HG02623 (cell line): ENCODE data around the gene CRIP3.

Source experiments
- ATAC-seq: cut with Tn5 transposase; IDR thresholded peaks from one replicate; pipeline ENCODE4 v1.9.1; 2021; ENCODE audit warnings: moderate library complexity; ENCODE audit not compliant: unreplicated experiment

The CRIP3 gene

DNA sequence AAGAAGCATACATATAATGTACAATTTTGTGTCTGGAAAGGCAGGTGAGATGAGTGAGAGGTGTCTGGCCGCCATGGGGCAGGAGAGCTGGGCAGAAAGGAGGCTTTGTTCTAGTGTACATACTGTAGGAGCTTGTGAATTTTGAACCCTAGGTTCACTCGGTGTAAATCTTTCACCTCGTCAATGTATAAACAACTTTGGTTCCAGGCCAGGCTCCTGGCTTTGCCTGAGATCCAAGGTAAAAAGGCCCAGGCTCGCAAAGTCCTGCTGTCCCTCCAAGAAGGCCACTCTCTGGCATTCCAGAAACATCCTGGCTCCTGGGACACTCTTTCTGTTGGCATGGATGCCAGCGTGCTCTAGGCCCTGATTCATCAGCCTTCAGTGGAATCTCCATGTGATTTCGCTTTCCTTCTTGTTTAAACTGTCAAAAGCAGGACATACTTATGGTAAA lies 17.7 kb downstream of the CRIP3 start:
- ATAC-seq = no peak

DNA sequence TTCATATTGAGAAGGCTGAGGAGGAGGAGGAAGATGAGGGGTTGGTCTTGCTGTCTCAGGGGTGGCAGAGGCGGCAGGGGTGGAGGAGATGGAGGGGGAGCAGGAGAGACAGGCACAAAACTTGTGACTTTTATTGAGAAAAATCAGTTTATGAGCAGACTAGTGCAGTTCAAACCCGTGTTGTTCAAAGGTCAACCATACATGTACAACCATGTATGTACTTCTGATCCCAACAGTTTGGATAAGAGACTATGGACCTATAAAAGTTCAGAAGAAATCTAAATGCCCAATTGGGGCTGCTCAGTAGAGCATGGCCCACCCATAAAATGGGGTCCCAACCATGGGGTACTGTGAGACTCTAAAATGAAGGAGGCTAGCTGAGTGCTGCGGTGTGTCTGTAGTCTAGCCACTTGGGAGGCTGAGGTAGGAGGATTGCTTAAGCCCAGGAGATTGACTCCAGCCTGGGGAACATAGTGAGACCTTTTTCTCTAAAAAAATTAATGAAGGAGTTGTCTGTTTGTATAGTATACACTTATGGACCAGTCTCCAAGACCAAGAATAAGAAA lies 18.2 kb downstream of the CRIP3 start:
- no peak for ATAC-seq

DNA sequence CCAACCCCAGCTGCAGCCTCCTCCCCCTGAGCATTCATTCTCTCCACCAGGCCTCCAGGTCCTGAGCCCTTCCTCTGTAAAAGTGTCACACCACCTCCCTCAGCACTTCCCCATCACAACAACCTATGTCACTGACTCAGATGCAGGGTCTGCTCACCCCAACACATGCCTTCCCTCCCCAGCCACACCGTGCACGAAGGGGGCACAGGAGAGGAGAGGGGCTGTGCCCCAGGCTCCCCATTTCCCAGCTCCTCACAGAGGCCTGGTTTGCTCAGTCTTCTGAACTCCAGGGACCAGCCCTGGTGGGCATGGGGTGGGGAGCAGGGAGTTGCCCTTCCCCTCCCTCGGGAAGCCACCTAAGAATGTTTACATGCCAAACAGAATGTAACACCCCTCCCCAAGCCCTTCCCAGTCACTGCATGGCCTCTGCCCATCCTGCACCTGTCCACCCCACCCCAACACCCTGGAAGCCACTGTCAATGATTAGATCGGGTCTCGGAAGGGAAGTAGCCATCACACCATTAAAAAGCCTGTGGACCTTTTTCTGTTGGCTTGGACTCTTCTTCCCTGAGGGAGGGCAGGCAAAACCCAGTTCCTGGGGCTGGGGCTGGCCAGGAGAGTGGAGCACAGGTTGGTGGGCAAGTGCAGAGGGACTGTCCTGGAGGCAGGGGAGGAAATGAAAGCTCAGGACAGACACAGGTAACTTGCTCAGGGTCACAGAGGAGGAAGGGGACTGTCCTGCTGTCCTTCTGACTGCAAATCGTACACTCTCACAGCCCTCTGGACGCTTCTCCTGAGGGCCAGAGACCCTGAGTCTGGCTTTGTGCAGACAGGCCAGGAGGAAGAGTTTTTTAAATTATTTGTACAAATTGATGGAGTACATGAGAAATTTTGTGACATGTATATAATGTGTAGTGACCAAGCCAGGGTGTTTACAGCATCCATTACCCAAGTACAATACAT lies 20.6 kb downstream of the CRIP3 start:
- ATAC-seq = no peak

DNA sequence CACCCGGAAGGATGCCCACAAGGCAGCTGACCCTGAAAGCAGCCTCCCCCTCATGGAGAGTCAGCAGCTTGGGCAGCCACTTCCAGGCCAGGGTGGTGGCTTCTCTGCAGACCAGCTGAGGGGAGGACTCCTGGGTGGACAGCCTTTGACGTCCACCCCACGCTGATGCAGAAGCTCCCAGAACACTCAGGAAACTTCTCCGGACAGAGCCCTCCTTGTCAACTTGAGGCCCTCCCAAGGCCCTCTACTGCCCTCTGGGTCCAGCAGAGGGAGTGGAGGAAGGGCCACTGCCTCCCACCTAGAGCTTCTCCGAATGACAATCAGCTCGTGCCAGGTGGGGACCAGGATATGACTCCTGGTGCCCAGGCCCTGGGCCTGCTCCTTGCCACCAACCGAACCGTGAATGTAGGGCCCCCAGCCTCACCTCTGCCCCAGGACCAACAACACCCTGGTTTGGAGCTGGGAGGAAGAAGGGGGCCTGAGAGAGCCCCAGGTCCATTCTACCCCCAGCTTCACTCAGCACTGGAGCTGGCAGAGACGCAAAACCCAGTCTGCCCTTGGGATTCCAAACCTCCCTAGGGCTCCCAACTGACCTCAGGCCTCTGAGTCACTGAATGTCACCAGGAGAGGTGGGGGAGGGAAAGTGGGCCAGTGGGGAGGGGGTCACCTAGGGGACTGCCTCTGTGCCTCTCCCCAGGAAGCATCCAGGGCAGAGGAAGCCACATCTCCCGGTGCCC lies 21.5 kb downstream of the CRIP3 start:
- ATAC-seq = no peak

DNA sequence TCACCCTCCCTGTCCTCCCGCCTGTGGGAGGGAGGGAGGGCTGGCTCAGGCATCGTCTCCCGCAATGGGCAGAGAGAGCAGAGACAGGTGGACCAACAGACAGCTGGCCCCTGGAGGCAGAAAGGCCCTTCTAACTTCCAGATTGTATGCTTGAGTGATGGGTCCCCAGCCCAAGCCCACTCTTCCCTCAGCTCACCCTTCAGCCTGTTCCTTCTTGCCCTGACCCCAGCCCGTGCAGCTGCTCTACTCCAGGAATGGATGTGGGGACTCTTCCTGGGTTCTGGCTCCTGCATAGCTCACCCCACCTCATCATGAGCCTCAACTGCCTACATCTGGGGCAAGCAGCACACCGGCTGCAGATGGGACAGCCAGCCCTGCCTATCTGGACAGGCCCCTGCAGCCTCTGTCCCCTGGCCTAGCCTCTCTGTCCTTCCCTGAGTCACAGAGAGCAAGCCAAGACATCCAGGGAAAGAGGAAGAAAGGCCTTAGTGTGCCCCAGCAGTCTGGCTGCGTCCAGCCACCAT lies 22.1 kb downstream of the CRIP3 start:
- ATAC-seq = no peak

DNA sequence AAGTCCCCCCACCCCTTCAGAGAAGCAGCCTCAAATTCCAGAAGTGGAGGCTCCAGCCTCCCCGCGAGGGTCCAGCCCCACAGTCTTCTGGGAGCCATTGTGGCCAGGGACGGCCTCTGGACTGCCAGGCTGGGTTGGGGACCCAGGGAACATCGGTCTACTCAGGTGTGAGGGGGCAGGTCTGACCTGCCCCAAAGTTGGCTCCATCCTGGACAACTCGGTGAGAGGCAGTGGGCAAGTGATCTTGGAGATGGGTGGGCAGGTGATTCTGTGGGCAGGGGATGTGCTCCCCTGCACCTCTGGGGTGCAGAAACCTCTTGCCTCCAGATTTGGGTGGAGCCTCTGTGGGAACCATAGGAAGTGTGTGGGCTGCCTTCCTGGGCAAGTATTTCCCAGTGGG lies 22.8 kb downstream of the CRIP3 start:
- no peak for ATAC-seq

DNA sequence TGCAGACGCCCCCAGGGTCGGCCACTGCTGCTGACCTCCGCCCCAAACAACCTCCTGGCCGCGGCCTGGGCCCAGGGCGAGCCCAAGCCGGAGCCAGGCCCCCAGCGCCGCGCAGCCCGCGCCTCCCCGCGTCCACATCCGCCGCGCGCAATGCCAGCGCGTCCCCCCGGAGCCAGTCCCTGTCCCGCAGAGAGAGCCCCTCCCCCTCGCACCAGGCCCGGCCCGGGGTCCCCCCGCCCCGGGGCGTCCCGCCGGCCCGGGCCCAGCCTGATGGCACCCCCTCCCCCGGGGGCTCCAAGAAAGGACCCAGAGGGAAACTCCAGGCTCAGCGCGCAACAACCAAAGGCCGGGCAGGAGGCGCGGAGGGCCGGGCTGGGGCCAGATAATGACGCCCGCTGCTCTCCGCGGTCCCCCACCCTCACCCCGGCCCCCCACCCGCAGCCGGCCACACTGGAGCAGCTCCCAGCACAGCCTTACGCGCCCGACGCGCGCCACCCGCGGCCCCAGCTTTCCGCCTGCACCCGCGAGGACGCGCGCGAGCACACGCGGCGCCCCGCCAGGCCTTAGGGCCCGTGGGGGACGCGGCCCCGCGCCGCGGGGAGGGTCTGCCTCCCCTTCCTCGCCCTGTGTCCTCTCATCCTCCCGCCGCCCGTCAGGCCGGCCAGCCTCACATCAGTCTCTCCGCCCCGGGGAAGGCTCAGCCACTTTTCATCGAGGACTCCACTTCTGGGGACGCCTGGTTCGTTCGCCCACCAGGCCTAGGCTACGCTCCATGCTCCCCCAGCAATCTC lies 23.4 kb downstream of the CRIP3 start:
- no peak for ATAC-seq

DNA sequence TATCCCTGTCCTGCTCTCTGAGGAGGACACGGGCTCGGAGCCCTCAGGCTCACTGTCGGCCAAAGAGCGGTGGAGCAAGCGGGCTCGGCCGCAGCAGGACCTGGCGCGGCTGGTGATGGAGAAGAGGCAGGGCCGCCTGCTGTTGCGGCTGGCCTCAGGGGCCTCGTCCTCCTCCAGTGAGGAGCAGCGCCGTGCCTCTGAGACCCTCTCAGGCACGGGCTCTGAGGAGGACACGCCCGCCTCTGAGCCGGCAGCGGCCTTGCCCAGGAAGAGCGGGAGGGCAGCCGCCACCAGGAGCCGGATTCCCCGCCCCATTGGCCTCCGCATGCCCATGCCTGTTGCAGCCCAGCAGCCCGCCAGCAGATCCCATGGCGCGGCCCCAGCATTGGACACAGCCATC lies 24.7 kb downstream of the CRIP3 start:
- no peak for ATAC-seq

DNA sequence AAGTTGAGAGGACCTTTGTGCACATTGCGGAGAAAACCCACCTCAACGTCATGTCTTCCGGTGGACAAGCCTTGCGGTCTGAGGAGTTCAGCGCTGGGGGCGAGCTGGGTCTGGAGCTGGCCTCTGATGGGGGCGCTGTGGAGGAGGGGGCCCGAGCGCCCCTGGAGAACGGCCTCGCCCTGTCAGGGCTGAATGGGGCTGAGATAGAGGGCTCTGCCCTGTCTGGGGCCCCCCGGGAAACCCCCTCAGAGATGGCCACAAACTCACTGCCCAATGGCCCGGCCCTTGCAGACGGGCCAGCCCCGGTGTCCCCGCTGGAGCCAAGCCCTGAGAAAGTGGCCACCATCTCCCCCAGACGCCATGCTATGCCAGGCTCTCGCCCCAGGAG lies 25.1 kb downstream of the CRIP3 start:
- no peak for ATAC-seq

DNA sequence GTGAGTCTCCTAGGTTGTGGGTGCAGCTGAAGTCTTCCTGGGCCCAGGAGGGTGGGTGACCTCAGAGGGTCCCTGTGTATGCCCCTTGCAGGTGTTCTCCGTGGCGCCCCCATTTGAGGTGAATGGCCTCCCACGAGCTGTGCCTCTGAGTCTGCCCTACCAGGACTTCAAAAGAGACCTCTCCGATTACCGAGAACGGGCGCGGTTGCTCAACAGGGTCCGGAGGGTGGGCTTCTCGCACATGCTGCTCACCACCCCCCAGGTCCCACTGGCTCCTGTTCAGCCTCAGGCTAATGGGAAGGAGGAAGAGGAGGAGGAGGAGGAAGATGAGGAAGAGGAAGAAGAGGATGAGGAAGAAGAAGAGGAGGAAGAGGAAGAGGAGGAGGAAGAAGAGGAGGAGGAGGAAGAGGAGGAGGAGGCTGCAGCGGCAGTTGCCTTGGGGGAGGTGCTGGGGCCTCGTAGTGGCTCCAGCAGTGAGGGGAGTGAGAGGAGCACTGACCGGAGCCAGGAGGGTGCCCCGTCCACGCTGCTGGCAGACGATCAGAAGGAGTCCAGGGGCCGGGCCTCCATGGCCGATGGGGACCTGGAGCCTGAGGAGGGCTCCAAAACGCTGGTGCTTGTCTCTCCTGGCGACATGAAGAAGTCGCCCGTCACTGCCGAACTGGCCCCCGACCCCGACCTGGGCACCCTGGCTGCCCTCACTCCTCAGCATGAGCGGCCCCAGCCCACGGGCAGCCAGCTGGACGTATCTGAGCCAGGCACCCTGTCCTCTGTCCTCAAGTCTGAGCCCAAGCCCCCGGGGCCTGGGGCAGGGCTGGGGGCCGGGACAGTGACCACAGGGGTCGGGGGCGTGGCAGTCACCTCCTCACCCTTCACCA lies 25.8 kb downstream of the CRIP3 start:
- no peak for ATAC-seq

DNA sequence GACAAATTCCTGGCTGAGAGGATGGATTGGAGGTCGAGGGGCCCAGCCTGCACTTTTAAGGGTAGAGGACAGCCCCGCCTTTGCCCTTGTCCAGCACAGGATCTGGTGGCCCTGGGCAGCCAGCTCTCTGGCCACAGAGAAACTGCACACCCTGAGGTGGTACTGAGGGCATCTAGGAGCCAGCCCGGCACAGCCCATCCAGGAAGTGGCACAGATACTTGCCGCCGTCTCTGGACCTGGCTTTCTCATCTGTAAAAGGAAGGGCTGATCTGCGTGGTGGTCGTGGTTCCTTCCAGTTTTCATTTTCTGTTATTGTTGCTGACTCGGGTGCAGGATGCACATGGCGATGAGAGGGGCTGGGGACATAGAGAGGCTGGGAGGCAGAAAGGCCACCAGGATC lies 26.6 kb downstream of the CRIP3 start:
- no peak for ATAC-seq

DNA sequence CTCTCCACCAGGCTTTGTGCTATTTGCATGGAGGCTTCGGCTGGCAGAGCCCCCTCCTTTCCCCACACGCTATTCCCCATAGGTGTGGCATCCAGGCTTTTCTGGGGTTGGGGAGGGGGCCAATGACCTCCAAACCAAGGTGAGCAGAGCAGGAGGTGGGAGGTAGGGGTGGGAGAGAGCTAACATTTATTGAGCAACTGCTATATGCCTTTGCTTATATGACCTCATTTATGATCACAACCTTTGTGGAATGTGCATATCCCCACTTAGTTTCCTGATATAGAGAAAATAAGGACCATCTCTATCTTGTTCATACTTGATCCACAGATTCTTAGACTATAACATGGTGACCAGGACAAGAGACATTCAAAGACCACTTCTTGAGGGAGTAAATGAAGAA lies 28.4 kb downstream of the CRIP3 start:
- no peak for ATAC-seq

DNA sequence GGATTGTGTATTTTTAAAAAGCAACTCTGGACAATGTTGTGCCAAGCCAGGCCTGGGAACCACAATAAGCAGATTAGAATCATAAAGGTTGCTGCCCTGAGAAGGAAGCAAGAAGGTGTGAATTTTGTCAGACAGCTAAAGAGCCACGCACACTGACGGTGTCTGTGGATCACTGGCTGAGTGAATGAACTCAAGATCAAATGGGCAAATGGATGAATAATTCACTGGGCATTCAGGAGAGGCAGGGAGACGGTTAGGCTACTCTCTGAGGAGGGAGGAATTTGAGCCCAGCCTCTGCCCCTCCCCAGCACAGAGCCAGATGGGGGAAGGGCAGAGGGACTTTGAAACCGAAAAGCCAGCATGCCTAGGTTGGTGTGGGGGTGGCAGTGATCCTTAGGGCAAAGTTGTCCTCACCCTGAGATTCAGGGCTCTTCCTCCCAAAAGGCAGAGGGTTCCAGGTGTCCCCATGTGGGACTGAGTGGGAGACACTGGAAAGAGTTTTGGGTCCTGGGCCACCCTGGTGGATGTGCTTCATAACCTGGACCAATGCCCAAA lies 30.0 kb downstream of the CRIP3 start:
- ATAC-seq = no peak

DNA sequence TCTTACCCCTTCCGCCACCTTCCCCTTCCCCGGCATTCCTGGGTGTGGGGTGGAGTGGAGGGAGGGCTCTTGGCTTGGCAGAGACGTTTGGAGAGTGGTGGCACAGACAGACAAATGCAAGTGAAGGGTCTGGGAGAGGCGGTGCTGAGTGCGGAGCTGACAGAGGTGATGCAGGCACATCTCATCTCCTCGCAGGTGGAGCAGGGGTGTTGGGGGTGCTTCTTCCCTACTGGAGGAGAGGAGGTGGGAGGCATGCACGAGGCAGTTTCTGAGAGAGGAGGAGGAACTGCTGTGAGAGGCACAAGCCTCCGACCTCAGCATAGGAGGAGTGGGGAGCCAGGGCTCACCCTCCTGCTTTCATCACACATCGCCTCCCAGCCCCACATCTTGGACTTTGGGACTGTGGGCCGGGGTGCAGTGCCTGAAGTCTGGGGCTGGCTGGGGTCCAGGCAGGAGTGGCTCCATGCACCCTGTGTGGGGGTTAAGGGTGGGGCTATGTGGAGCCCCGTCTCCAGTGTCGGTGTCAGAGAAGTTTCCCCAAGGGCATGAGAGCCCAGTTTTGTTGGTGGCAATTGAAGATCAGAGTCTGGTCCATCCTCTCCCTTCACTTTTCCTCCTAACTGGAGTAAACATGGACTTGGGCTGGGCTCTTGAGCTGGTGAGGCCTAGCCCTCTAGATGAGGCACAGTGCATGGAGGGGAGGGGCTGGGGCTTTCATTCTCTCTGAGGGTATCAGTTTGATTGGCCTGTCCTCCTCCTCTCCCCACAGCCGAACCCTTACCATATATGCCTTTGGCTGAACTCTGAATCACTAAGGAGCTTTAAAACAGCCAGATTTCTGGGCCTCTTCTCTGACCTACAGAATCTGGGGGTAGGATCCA lies 30.7 kb downstream of the CRIP3 start:
- no peak for ATAC-seq

DNA sequence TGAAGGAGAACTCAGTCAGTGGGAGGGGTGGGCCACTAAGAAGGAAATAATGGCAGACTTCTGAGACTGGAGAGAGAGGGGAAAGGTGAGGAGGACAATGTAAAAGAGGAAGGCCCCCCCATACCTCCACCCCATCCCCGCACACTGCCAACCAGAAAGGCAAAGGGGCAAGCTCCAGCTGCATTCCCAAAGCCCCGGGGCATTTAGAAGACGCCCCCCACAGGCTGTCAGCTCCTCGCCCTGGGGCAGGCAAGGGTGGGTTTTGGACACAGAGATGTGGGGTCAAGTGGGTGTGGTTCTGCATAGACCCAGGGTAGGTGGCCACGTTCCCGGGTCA lies 31.4 kb downstream of the CRIP3 start:
- no peak for ATAC-seq

DNA sequence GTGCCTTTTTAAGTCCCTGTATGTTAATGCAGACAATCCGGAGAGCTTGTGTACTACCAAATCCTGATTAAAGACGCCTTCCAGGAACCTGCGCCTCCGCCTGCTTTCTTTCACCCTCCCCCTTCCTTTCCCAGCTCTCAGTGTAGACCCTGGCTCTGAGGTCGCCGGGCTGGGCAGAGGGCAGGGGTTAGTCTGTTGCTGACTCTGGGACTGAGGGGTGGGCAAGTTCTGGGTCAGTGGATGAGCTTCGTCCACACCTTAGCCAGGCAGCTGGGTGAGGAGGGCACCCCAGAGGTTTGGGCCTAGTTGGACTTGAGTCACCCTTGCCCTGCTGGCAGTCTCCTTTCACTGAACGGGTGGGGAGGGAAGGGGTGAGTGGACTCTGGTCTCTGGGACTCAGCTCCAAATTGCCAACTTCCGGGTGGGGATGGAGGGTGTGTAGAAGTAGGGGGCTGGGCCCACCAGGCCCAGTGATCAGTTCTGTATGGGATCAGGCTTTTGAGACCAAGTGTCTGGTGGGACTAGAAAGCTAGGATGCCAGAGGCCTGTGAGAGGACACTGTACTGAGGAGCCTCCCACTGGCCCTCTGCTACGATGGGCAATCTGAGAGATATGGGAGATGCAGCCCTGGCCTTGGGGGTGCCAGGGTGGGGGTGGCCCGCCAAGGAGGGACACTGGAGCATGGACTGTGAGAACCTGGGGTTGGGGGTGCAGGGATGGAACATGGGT lies 31.9 kb downstream of the CRIP3 start:
- ATAC-seq = no peak

DNA sequence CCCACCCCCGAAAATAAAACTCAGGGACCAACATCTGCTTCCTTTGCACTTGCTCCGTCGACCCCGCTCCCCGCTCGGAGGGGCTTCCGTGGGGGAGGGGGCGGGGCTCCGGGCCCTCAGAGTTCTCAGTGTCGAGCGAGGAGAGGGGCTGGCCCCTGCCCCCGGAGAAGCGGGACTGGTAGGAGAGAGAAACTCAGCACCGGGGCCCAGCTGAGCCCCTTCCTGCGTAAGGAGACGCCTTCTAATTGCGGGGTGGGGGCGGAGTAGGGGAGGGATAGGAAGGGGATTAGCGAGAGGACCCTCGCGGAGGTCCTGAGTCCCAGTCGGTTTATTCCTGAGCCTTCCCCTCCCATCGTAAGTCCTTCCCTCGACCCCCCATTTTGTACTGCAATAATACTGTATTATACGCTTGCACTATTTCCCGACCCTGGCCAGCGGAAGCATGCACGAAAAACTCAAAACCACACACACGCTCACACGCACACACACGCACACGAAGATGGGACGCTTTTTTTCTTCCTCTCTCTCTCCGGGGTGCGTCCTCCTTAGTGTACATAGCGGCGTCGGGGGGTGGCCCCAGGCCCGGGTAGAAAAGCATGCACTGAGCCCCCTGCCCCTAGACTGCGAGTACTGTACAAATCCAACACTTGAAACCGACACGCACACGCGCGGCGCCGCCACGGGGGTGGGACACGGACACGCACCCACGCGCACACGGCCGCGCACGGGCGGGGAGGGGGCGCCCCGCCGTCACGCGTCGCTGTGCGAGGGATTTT lies 32.6 kb downstream of the CRIP3 start:
- ATAC-seq = no peak
